GM21390 (cell line): ENCODE measurements around the gene MMAA.
"Not testable (repeated sequence)": the region's sequence is repeated elsewhere in the genome, so short reads cannot be mapped to it uniquely, and the experiment has no call there.

Experiments
- ATAC-seq: cut with Tn5 transposase; IDR thresholded peaks from one replicate; pipeline ENCODE4 v1.9.1; 2021; ENCODE audit not compliant: unreplicated experiment

MMAA gene

DNA sequence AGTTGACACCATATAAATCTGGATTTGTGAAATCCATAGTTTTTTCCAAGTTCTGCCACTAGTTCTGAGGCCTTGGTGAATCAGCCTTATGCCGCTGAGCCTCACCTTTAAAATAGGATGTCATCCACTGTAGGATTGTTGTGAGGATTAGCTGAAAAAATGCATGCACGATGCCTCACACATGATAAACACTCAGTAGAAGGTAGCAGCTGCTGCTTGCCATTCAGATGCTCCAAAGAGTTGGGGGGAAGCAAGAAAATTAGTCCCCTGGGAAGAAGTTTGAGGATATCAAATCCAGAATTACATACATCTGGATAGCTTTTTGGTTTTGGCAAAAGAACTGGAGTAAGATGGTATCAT is 7.4 kb downstream of the MMAA start:
- no peak for ATAC-seq

- ATAC-seq: no peak
Observed at GRCh38 chr4:145635117-145635516, 15.9 kb downstream of the MMAA start.

DNA sequence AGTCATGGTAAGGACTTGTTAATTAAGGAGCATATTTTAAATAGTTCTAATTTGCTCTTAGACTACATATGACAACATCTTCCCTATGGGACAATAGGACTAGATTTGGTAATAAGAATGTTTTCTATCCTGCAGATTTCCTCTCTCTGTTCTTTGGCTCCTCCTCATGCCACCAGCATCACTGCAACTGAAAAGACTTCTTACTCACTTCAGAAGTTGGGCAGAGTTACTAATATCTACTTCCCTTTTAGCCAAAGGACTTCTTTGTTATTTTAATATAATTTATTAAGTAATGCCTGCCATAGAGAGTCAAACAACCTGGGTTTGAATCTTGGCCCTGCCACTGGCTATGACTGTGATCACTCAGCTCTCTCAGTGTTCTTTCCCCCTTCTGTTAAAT is 16.4 kb downstream of the MMAA start:
- no peak for ATAC-seq

DNA sequence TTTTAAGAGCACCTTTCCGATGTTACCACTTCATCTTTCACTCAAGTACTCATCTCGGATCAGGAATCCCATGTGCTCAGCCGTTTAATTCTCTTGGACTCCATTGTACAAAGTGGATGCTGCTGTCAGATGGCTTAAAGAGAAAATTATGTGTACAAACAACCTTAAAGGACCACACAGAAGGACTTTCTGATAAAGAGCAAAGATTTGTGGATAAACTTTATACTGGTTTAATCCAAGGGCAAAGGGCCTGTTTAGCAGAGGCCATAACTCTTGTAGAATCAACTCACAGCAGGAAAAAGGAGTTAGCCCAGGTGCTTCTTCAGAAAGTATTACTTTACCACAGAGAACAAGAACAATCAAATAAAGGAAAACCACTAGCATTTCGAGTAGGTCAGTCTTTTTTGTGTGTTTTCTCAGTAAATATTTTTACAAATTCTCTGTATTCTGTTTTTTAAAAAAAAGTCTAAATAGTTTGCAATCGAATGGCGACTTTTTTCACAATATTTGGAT is 20.1 kb downstream of the MMAA start:
- no peak for ATAC-seq

GRCh38 chr4:145640236-145640635 is 21.1 kb downstream of the MMAA start:
- not testable (repeated sequence) for ATAC-seq

- no peak for ATAC-seq
Observed at GRCh38 chr4:145643295-145643694, 24.1 kb downstream of the MMAA start.

DNA sequence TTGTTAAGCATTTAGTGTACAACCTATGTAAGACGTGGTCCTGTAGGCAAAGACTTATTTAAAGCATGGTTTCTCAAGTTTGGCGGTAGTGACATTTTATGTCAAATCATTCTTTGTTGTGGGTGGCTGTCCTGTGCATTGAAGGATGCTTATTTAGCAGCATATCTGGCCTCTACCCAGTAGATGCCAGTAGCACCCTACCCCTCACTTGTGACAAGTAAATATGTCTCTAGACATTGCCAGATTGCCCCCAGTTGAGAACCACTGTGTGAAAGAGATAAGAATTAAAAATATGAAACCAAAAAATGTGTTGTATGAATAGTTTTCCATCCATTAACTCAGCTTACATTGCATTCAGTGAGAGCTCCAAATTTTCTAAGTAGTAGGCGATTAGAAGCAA is 25.5 kb downstream of the MMAA start:
- ATAC-seq: no peak

DNA sequence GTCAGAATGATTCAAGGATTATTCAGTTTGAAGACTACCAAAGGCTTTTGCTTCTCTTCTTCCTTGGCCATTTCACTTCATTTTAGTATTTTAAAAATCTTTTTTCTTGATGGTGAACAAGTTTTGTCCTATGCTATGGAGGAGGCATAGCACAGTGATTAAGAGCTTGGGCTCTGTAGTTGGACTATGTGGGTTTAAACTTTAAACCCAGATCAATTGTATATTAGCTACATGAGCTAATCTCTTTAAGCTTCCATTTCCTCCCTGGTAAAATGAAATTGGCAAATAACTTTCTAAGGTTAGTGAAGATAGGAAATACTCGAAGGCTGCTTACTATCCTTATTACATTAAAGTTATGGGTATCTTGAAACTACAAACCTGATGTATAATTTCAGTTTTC is 37.0 kb downstream of the MMAA start:
- ATAC-seq: no peak

DNA sequence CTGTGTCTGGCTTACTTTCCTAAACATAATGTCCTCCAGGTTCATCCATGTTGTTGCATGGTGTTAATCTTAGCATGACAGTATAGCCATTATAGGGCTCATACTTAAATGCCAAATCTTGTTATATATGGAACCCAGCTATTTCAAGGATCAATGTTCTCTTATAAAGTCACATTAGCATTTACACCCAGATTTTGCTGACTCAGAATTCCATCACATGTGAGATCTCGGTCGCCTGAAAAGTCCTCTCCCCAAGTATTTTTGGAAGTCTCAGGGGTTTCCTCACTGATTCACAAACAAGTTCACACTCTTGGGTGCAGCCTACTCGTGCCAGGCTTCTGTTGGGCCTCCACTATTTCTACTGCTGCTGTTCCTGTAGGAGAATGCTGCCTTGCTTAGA is 40.9 kb downstream of the MMAA start:
- ATAC-seq: no peak

- no peak for ATAC-seq
Observed at GRCh38 chr4:145663194-145663593, 44.0 kb downstream of the MMAA start.

DNA sequence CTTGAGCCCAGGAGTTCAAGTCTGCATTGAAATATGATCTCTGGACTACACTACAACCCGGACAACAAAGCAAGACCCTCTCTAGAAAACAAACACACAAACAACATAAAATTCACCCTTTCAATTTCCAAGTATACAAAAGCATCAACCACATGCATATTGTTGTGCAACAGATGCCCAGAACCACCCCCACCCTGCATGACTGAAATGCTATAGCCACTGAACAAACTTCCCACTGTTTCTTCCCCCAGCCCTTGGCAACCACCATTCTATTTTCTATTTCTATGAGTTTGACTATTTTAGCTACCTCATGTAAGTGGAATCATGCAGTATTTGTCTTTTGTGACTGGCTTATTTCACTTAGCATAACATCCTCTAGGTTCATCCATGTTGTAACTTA is 46.6 kb downstream of the MMAA start:
- no peak for ATAC-seq

- ATAC-seq: no peak
Observed at GRCh38 chr4:145670422-145670821, 51.2 kb downstream of the MMAA start.

DNA sequence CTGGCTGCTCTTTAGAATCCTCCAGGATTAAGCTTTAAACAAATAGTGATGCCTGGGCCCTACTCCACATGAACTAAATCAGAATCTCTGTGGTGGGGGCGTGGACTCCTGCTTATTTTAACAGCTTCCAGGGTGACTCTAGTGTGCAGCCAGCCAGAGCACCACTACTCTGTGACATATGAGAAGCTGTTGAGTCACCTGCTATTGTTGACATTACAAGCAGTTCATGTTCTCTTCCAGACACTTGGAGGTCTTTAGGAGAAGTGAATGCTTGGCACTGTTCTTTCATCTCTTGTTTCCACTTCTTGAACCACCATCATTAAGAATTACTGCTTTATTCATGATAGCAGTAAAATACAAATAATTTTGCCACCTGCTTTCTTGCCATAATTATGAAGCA is 60.3 kb downstream of the MMAA start:
- no peak for ATAC-seq

GRCh38 chr4:145679991-145680455 is 60.8 kb downstream of the MMAA start, which contains the start of gene C4orf51:
C4orf51 (plus strand) TSS chr4:145680146; CDS start chr4:145680204, 58 bp downstream.
- no peak for ATAC-seq

- ATAC-seq: no peak
Observed at GRCh38 chr4:145680902-145681301, 61.7 kb downstream of the MMAA start.

- ATAC-seq: no peak
Observed at GRCh38 chr4:145681518-145681917, 62.3 kb downstream of the MMAA start.

- no peak for ATAC-seq
Observed at GRCh38 chr4:145681956-145682355, 62.8 kb downstream of the MMAA start.

- no peak for ATAC-seq
Observed at GRCh38 chr4:145686991-145687390, 67.8 kb downstream of the MMAA start.

DNA sequence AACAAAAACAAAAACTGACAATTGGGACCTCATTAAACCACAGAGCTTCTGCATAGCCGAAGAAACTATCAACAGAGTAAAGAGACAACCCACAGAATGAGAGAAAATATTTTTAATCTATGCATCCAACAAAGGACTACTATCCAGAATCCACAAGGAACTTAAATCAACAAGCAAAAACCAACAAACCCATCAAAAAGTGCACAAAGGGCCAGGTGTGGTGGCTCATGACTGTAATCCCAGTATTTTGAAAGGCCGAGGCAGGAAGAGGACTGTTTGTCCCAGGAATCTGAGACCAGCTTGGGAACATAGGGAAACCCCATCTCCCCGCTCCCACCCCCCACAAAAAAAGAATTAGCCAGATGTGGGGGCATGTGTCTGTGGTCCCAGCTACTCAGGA is 71.4 kb downstream of the MMAA start:
- no peak for ATAC-seq

DNA sequence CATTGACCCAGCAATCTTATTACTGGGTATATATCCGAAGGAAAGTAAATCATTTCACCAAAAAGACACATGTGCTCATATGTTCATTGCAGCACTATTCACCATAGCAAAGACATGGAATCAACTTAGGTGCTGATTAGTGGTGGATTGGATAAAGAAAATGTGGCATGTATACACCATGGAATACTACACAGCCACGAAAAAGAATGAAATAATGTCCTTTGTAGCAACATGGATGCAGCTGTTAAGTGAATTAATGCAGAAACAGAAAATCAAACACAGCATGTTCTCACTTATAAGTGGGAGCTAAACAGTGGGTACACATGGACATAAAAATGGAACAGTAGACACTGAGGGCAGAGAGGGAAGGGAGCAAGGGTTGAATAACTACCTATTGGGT is 72.2 kb downstream of the MMAA start:
- not testable (repeated sequence) for ATAC-seq

- no peak for ATAC-seq
Observed at GRCh38 chr4:145694929-145695328, 75.7 kb downstream of the MMAA start.

DNA sequence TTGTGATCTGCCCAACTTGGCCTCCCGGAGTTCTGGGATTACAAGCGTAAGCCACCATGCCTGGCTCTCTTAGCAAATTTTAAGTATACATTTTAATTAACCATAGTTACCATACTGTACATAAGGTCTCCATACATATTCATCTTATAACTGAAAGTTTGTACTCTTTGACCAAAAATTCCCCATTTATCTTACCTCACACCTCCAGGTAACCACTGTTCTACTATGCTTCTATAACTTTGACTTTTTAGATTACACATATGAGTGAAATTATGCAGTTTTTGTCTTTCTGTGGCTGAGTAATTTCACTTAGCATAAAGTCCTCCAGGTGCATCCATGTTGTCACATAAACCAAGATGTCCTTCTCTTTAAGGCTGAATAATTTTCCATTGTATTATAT is 78.1 kb downstream of the MMAA start:
- no peak for ATAC-seq

- no peak for ATAC-seq
Observed at GRCh38 chr4:145698507-145698906, 79.3 kb downstream of the MMAA start.
